DMS 273 treated with DMSO at 0.1 percent for 48 hours (cell line): Measurements from ENCODE around the gene KIF20B.
"Not testable (repeated sequence)": the region's sequence is repeated elsewhere in the genome, so short reads cannot be mapped to it uniquely, and the experiment has no call there.

Experiments
- DNase-seq: peaks from one replicate; lab custom pipeline; 2025; lab: John Stamatoyannopoulos, UW

Gene KIF20B

GRCh38 chr10:89692416-89692815 lies 9.0 kb upstream of the KIF20B start:
- DNase-seq: no peak

- DNase-seq: no peak
Observed at GRCh38 chr10:89693176-89693575, 8.2 kb upstream of the KIF20B start.

GRCh38 chr10:89695307-89695706 lies 6.1 kb upstream of the KIF20B start:
- no peak for DNase-seq

- DNase-seq: no peak
Observed at GRCh38 chr10:89697946-89698345, 3.4 kb upstream of the KIF20B start.

- DNase-seq: no peak
Observed at GRCh38 chr10:89699581-89700064, 1.8 kb upstream of the KIF20B start.

GRCh38 chr10:89700923-89701241 lies 508 bp upstream of the KIF20B start:
- DNase-seq: no peak

- no peak for DNase-seq
Observed at GRCh38 chr10:89702121-89702480, 711 bp downstream of the KIF20B start.

GRCh38 chr10:89705466-89705865 lies 4.1 kb downstream of the KIF20B start:
- DNase-seq: no peak

- no peak for DNase-seq
Observed at GRCh38 chr10:89706011-89706410, 4.6 kb downstream of the KIF20B start.

GRCh38 chr10:89707372-89707771 lies 6.0 kb downstream of the KIF20B start:
- DNase-seq: no peak

GRCh38 chr10:89710753-89711152 lies 9.4 kb downstream of the KIF20B start:
- no peak for DNase-seq

GRCh38 chr10:89734616-89735015 lies 33.2 kb downstream of the KIF20B start:
- DNase-seq: no peak

- DNase-seq: no peak
Observed at GRCh38 chr10:89738551-89739209, 37.3 kb downstream of the KIF20B start.

GRCh38 chr10:89741126-89741762 lies 39.9 kb downstream of the KIF20B start:
- no peak for DNase-seq

GRCh38 chr10:89744026-89744425 lies 42.6 kb downstream of the KIF20B start:
- no peak for DNase-seq

GRCh38 chr10:89745903-89746302 lies 44.5 kb downstream of the KIF20B start:
- no peak for DNase-seq

GRCh38 chr10:89750441-89750840 lies 49.1 kb downstream of the KIF20B start:
- no peak for DNase-seq

GRCh38 chr10:89755374-89755773 lies 54.0 kb downstream of the KIF20B start:
- no peak for DNase-seq

GRCh38 chr10:89759531-89759930 lies 58.1 kb downstream of the KIF20B start:
- DNase-seq: no peak

- DNase-seq: not testable (repeated sequence)
Observed at GRCh38 chr10:89763671-89764070, 62.3 kb downstream of the KIF20B start.

- no peak for DNase-seq
Observed at GRCh38 chr10:89771684-89772083, 70.3 kb downstream of the KIF20B start.

- no peak for DNase-seq
Observed at GRCh38 chr10:89773081-89773480, 71.7 kb downstream of the KIF20B start.

GRCh38 chr10:89776665-89777064 lies 75.3 kb downstream of the KIF20B start:
- no peak for DNase-seq

GRCh38 chr10:89782470-89782869 lies 81.1 kb downstream of the KIF20B start:
- no peak for DNase-seq
